GM10847 (cell line): ENCODE results near the gene C1orf198.

ENCODE experiments used
- POLR2A ChIP-seq: IDR thresholded peaks from 2 replicates; pipeline ENCODE4 v1.6.1; 2011; ENCODE audit not compliant: insufficient read length; ENCODE audit errors: extremely low read depth

The C1orf198 gene

DNA sequence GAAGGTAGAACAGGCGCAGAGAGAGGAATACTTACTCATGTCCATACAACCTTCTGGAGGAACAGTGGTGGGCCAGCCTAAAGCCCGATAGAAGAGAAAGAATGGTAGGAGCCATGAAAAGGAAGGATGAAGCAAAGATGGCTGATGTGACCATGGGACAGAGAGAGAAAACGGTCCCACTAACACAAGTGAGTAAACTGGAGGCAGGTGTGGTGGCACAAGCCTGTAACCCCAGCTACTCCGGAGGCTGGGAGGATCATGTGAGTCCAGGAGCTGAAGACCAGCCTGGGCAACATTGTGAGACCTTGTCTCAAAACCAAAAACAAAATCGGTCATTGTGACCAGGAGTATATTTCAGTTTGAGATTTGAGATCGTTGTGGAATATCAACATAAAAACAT lies 49.4 kb downstream of the C1orf198 start:
- TF ChIP-seq POLR2A, result no peak

DNA sequence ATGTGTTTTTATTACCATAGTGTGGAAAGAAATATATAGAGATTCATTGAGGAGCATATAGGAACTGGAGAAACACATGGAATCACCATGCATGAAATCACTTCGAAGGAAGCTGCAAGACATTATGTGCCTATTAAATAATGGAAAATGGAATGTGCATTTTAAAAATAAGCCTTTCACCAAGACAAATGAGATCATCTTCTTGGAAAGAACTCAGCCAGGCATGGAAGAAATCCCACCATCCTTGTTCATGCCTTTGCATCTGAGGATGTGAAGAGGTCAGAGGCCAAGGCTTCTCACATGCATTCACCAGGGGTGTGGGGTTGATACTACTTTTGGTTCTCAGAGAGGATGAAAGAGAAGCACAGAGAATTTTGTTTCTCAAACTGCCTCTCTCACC lies 50.0 kb downstream of the C1orf198 start:
- TF ChIP-seq POLR2A, result no peak

DNA sequence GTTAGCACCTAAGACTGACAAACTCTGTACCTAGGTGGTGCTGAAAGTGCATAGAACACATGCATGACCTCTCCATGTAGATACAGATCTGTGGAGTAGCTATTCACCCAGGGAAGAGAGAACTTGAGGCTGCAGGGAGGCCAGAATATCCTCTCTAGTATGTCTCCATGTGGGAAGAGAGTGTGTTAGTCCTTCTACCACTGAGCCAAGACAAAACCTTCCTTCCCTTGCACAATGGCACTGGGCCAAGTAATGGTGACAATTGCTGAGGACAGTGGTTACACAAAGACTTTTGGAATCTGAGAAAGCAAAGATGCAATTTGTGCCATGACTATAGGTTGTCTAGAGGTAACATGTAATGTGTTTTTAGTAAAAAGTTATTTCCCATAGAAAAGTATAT lies 52.3 kb downstream of the C1orf198 start:
- TF ChIP-seq POLR2A, result no peak

DNA sequence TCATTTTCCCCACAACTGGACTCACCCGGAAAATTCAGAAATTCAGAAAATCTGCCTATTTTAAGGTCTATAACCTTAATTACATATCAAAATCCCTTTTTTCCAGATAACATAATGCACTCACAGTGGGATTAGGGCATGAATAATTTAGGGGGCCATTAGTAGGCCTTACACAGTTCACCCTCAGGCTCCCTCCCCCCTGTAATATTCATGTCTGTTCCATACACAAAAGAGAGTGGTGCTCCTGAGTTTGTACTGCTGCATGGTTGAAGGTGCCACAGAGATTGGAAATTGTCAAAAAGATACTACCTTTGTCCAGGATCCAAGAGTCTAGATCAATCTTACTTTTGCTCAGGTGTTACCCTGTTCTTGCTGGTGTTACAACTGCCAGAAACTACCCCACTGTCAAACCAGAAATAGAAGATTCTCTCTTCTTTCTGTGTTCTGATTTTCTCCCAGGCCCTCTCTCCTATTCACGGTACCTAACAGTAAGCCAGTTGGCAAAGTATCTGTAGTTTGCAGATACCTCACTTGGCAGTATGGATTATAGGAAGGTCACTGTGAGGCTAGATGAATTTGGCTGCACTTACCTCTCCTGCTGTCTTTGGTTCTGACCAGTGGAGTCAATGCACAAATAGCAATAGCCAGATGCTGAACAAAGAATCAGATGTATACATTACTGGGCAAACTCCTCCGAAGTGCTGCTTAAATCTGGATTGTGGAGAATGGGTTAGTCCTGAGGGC lies 53.2 kb downstream of the C1orf198 start:
- no peak for TF ChIP-seq POLR2A

DNA sequence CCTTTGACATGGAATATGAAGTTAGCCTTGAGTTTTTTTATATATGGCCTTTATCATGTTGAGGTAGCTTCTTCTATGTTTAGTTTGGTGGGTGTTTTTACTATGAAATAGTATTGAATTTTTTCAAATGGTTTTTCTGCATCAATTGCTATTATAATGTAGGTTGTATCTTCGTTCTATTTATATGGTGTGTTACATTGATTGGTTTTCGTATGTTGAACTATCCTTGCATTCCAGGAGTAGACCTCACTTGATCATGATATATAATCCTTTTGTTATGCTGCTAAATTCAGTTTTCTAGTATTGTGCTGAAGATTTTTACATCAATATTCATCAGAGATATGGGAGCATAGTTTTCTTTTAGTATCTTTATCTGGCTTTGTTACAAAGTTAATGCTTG lies 55.8 kb downstream of the C1orf198 start:
- TF ChIP-seq POLR2A, result no peak

DNA sequence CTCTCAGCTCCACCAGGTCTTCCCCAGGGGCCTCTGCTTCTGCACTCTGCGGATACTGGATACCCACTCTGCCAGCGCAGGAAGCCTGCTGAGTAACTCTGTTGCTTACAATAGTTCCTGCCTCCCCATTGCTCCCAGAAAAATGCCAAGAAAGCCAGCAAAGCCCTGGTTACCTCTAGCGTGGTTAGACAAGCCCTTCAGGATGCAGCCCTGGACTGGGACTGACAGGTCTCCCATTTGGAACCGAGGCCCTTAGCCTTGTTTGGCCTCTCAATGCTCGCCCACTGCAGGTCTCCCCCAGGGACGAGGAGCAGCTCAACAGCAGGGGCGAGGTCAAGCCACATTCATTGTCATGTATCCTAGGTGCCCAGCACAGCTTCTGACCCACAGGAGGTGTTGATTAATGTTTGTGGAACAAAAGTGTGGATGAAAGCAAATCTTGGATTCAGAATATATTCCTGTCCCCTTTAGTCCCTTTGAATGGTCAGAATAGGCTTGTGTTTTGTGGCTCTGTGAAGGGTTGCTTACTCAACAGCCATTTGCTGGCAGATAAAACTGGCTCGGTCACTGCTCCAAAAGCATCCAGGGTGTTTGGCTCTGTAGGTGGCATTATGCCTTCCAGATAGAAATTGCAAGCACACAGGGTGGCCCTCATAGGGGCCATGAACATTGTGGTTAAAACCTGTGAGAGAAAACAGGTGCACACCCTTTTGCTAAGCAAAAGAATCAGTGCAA lies 58.9 kb downstream of the C1orf198 start:
- no peak for TF ChIP-seq POLR2A

DNA sequence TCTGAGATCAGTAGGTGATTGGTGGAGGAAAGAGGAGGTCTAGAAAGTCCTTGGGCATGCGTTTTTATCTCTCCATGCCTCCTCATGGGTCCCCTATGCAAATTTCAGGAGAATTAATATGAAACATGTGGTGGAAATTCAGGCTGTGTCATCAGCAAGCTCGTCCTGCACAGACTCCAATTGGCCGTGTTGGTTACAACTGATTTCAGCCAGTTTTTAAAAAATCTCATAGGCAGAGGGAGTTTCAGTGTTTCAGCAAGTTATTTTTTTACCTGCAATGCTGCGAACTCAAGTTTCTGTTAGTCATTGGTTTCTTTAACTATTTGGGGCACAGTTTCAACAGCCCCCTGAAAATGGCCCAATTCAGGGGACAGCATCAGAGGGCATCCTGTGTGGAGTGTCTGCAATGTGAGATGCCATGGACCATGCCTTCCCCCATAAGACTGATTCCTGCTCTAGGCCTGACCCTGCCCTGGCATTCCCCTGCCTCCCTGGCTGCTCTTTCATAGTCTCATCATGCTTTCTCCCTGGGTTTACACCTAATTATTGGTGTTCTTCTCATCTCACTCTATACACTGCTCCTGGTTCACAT lies 59.9 kb downstream of the C1orf198 start:
- no peak for TF ChIP-seq POLR2A

DNA sequence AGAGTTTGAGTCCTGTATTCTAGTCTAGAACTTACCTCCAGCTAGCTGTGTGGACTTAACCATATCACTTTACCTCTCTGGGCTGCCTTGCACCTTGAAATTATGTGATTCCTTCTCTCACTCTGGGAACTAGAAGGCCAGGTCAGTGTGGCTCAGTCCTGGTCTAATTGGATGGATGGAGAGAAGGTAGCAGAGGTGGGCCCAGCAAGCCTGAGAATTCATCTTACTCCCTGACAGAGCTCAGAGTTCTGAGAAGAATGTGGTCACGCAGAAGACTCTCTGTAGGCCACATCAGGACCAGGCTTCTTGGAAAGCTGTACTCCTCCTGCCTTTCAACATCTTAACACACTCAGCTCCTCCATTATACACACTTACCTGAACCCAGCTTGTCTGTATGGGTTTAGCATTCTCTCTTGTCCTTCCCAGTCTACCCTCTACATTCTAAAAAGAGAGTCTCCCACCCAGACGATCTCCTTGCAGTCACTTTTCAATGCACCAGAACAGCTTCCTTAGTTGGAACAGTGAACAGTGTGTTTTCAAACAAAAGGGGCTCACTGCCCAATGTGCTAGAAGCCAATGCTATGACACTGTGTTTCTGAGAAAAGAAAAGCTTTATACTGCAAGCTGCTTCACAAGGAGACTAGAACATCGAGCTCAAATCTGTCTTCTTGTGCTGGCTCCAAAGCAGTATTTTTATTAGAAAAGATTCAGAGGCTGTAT lies 60.6 kb downstream of the C1orf198 start:
- TF ChIP-seq POLR2A, result no peak

DNA sequence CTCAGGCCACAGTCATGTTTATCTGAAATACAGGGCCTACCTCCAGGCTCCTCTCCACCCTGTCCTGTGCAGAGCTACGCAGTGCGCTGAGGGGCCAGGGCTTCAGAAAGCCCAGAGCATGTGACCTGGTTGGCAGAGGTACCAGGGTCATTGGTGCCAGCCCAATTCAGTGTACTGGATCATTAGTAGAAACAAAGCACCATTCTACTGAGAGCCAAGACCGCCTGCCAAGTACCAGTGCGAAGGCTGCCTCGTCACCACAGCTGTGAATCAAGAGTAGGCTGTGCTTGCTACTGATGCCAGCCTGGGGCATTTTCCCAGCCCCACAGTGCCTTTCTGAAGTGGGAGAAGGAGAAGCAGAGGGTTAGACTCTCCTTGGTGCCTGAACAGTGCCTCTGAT lies 61.3 kb downstream of the C1orf198 start:
- TF ChIP-seq POLR2A, result no peak

DNA sequence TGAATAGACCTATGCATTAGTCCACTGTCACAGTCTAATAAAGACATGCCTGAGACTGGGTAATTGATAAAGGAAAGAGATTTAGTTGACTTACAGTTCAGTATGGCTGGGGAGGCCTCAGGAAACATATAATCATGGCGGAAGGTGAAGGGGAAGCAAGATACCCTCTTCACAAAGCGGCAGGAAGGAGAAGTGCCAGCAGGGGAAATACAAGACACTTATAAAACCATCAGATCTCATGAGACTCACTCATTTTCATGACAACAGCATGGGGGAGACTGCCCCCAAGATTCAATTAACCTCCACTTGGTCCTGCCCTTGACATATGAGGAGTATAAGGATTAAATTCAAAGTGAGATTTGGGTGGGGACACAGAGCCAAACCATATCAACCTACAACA lies 61.8 kb downstream of the C1orf198 start:
- no peak for TF ChIP-seq POLR2A

DNA sequence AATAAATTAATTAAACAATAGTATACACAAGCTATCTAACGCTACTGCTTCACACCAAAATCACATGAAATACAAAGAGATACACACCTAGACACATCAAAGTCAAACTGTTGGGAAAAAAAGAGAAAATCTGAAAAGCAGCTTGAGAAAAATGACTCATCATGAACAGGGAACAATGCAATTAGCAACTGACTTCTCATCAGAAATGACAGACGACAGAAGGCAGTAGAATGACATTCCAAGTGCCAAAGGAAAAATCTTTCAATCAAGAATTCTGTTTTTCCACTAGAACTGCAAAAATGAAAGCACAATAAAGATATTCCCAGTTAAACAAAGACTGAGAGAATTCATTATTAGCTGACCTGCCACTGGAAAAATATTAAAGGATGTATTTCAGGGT lies 63.9 kb downstream of the C1orf198 start:
- no peak for TF ChIP-seq POLR2A

DNA sequence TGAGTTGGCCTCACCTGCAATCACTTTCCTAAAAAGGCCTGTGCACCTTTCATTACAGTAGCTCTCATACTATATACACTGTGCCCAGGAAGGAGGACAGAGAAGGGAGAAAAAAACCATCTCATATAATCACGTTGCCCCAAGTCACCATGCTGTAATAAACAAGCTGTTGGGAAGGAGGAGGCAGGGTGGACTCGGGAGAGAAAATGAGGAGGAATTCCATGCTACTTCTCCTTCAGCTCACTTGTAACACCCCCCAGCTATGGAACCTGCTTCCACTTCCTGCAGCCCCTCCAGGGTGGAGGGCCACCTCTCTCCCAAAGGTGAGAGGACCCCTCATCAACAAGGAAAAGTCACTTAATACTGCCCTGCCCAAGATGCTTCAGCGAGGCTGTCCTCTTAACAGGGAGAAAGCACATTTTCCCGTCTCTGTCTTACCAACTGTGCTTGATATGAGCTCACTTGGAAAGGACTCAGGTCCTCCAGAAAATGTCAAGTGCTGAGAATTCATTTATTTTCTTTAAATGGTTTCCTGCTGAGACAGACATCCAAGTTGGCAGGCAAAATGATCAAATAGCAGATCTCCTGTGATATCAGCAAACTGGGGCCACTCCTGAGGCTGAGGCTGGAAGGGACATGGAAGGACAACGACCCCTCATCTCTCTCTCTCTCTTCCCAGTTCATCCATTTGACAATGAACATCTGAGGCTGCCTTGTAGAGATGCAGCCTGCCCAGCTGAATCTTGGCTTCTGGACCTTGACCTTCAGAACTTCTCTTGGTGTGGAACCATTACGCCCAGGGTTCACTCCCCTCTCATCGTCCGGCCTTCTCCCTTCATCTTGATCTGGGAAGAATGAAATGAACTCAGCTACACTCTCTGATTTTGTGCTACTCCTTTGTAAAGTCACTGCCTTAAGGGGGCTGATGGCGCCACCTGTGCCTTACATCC lies 67.2 kb downstream of the C1orf198 start:
- TF ChIP-seq POLR2A, result no peak

DNA sequence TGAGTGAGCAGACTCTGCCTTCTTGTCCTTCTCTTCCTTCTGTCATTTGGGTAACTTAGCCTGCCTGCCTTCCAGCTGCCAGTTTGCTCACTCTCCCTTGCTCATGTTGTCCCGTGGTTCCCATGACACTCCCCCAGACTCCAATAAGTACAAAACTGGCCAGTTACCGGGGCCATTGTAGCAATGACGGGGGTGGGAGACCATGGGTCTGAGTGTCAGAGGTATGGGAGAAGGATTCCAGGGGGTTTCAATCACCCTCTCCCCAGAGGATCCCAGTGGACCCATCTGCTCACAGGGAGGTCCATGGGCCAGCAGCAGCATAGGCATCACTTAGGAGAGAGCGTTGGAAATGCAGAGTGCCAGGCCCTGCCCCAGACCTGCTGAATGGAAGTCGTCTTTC lies 69.8 kb downstream of the C1orf198 start:
- no peak for TF ChIP-seq POLR2A

DNA sequence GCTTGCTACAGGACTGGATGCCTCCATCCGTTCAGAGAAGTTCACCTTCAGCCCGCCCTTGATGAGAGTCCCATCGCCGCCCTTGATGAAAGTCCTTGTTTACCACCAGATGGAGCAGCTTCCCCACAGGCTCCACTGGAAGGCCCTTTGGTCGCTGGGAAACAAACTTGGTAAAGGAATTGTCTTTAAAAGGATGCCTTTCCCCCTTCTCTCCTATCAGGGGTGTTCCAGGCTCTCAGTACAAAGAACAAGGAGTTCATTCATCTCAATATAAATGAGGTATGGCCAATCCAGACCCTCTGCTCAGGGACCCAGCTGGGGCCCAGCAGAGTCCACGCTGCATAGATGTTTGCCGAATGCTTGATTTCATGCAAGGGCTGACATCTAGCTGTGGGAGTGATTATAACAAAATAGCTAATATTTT lies 70.4 kb downstream of the C1orf198 start:
- TF ChIP-seq POLR2A, result no peak

DNA sequence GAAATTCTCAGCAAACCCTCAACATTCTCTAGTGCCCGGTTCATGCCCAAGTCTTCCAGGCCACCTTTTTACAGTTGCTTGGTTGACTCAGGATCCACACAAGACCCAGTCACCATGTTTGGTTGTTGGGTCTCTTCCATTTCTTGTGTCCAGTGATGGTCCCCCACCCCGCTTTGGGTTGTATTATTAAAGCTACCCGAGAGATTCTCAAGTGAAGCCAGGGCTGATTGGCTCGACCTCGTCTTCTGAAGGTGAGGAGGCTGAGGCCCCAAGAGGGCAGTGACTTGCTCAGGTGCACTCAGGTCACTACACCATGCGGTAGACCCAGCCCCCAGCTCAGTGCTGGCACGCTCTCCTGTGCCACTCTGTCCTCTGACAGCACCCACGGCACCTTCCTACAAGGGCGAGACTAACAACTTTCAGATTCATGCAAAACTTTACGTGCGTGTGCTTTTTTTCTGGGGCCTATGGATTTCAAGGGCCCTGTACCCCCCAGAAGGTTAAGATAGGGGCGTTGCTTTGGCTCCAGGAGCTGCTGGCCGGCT lies 70.9 kb downstream of the C1orf198 start:
- no peak for TF ChIP-seq POLR2A

DNA sequence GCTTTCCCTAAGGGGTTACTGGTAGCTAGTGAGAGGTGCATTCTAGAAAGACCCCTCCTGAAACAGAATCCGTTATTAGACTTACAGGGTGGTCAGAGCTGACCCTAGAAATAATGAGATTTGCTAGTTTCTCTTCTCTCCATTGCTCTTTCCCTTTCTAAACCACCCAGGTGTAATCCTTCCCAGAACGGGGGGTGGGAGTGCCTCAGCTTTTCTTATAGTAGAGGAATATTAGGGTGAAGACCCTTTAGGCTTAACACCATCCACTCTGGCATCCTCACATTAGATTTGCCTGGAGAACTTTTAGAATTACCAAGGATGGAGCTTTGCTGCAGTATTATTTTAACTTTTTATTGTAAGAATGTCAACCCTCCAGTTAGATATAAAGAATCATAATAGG lies 71.7 kb downstream of the C1orf198 start:
- no peak for TF ChIP-seq POLR2A
